Duodenal mucosa (tissue), 2 donors: Measurements from ENCODE around the gene FOXM1.

Experiments used
- H3K27ac ChIP-seq: one replicate; pipeline ENCODE4 v1.7.0; 2013; ENCODE audit warnings: low read depth, low read length
- H3K27me3 ChIP-seq, 2 donors: one replicate each; pipeline ENCODE4 v1.7.0; 2013; ENCODE audit warnings: low read length in 2 of 2, control low read depth in 1 of 2; ENCODE audit not compliant: insufficient read depth in 2 of 2, control insufficient read depth in 1 of 2
- H3K36me3 ChIP-seq, 2 donors: one replicate each; pipeline ENCODE4 v1.7.0; 2013; ENCODE audit warnings: low read length in 2 of 2, control low read depth in 1 of 2; ENCODE audit not compliant: insufficient read depth in 2 of 2, control insufficient read depth in 1 of 2
- H3K4me1 ChIP-seq, 2 donors: one replicate each; pipeline ENCODE4 v1.7.0; 2013; ENCODE audit warnings: low read length in 2 of 2, control low read depth in 1 of 2; ENCODE audit not compliant: insufficient read depth in 2 of 2, control insufficient read depth in 1 of 2
- H3K4me3 ChIP-seq, 2 donors: one replicate each; pipeline ENCODE4 v1.7.0; 2013; ENCODE audit warnings: low read length in 2 of 2, low read depth in 1 of 2
- H3K9ac ChIP-seq, 2 donors: one replicate each; pipeline ENCODE4 v1.7.0; 2013; ENCODE audit warnings: low read length in 2 of 2, low read depth in 1 of 2
- H3K9me3 ChIP-seq, 2 donors: one replicate each; pipeline ENCODE4 v1.7.0; 2013; ENCODE audit warnings: low read length in 2 of 2, control low read depth in 1 of 2; ENCODE audit not compliant: control insufficient read depth in 1 of 2

FOXM1 gene

GRCh38 chr12:2900642-2901041 is 23.7 kb upstream of the FOXM1 start:
- Histone ChIP-seq H3K36me3 (no peaks in the 10 kb centered on the region), H3K4me1 (no peaks in the 10 kb centered on the region), H3K9me3 (no peaks in the 10 kb centered on the region), H3K27ac (no peak overlapping the region), H3K9ac (no peak overlapping the region), H3K4me3 (no peak overlapping the region), H3K27me3 (no peaks in the 10 kb centered on the region)

DNA sequence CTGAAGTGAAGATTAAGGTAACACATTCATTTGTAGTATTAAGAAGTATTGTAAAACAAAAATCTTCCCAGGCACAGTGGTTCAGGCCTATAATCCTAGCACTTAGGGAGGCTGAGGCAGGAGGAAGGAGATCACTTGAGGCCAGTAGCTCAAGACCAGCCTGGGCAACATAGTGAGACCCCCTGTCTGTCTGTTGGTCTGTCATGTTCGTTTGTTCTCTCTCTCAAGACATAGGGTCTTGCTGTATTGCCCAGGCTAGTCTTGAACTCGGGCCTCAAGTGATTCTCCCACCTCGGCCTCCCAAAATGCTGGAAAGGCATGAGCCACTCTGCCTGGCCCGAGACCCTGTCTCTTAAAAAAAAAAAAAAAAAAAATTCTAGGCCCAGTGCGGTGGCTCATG is 20.4 kb upstream of the FOXM1 start:
- Histone ChIP-seq H3K27ac (no peak overlapping the region), H3K4me3 (no peak overlapping the region), H3K9me3 (no peaks in the 10 kb centered on the region), H3K36me3 (no peaks in the 10 kb centered on the region), H3K27me3 (no peaks in the 10 kb centered on the region), H3K4me1 (peaks cover 0 to 2% of the 10 kb centered on the region in 2 donors), H3K9ac (no peak overlapping the region)

DNA sequence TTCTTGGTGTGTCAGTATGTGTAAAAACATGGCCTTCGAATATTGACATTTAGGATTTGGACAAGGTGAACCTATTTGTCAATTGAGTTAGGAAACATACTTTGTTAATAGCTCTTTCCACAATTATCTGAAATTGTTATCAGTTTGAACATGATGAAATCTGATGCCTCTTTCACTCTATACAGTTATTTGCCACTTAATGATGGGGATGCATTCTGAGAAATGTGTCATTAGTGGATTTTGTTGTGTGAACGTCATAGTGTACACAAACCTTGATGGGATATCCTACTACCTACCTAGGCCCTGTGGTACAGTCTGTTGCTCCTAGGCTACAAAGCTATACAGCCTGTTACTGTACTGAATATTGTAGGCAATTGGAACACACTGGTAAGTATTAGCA is 18.5 kb upstream of the FOXM1 start:
- H3K36me3 ChIP-seq: no peaks in the 10 kb centered on the region
- no peak overlapping the region for H3K9ac ChIP-seq
- H3K4me1 ChIP-seq: peaks cover 0 to 2% of the 10 kb centered on the region in 2 donors
- no peak overlapping the region for H3K4me3 ChIP-seq
- H3K9me3 ChIP-seq: no peaks in the 10 kb centered on the region
- H3K27ac ChIP-seq: no peak overlapping the region
- H3K27me3 ChIP-seq: no peaks in the 10 kb centered on the region

- H3K27ac ChIP-seq: no peak overlapping the region
- no peak overlapping the region for H3K4me3 ChIP-seq
- peaks cover 0 to 6% of the 10 kb centered on the region in 2 donors for H3K4me1 ChIP-seq
- no peaks in the 10 kb centered on the region for H3K27me3 ChIP-seq
- no peaks in the 10 kb centered on the region for H3K9me3 ChIP-seq
- no peaks in the 10 kb centered on the region for H3K36me3 ChIP-seq
- no peak overlapping the region for H3K9ac ChIP-seq
These were observed 18.1 kb upstream of the FOXM1 start for GRCh38 chr12:2895051-2895451.

DNA sequence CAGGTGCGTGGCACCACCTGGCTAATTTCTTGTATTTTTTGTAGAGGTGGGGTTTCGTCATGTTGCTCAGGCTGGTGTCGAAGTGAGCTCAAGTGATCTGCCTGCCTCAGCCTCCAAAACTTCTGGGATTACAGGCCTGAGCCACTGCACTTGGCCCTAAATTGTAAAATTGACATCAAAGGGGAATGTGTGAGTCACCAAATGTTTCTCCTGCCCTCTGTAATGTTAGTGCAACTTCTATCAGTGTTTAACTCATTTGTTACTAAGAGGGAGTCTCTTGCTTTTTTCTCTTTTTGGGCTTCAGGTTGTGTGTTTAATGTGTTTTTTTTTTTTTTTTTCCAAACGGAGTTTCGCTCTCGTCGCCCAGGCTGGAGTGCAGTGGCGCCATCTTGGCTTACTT is 16.0 kb upstream of the FOXM1 start:
- Histone ChIP-seq H3K9me3 (no peaks in the 10 kb centered on the region), H3K36me3 (no peaks in the 10 kb centered on the region), H3K27me3 (no peaks in the 10 kb centered on the region), H3K4me1 (peaks cover 0 to 12% of the 10 kb centered on the region in 2 donors), H3K9ac (no peak overlapping the region), H3K4me3 (no peak overlapping the region), H3K27ac (no peak overlapping the region)

DNA sequence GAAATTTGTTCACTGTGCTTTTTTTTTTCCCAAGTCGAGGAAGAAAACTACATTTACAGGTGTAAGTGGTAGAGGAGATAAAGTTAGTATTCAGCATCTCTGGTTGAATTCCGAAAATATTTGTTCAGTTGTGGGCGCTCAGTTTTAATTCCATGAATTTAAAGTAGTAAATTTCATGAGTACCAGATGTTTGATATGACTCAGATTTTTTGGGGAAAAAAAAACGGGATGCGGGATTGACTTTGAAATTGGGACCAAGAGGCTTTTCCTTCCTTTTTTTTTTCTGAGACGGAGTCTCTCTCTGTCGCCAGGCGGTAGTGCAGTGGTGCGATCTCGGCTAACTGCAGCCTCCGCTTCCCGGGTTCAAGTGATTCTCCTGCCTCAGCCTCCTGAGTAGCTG is 15.3 kb upstream of the FOXM1 start:
- no peak overlapping the region for H3K4me3 ChIP-seq
- no peaks in the 10 kb centered on the region for H3K9me3 ChIP-seq
- H3K27me3 ChIP-seq: no peaks in the 10 kb centered on the region
- no peak overlapping the region for H3K9ac ChIP-seq
- peaks cover 0 to 12% of the 10 kb centered on the region in 2 donors for H3K4me1 ChIP-seq
- H3K36me3 ChIP-seq: no peaks in the 10 kb centered on the region
- H3K27ac ChIP-seq: no peak overlapping the region

- H3K9ac ChIP-seq: peak overlapping the region; percentile 70 to 86
- no peaks in the 10 kb centered on the region for H3K36me3 ChIP-seq
- no peaks in the 10 kb centered on the region for H3K27me3 ChIP-seq
- H3K9me3 ChIP-seq: no peaks in the 10 kb centered on the region
- peak overlapping the region; percentile 88 to 96 for H3K4me3 ChIP-seq
- H3K4me1 ChIP-seq: peaks cover 0 to 12% of the 10 kb centered on the region in 2 donors
- H3K27ac ChIP-seq: peak overlapping the region; percentile 86
These were observed 14.5 kb upstream of the FOXM1 start for GRCh38 chr12:2891240-2892053.

GRCh38 chr12:2890388-2891239 is 13.6 kb upstream of the FOXM1 start, which contains the start of gene TULP3:
Gene TULP3 (plus strand): TSS chr12:2890891. CDS start chr12:2890948, 57 bp downstream.
- Histone ChIP-seq H3K27me3 (no peaks in the 10 kb centered on the region), H3K9ac (peak within 1 kb of the TSS; percentile 70 to 86), H3K4me3 (peak within 1 kb of the TSS; percentile 88 to 96), H3K9me3 (no peaks in the 10 kb centered on the region), H3K27ac (peak within 1 kb of the TSS; percentile 86), H3K4me1 (peaks cover 0 to 12% of the 10 kb centered on the region in 2 donors), H3K36me3 (no peaks in the 10 kb centered on the region)

GRCh38 chr12:2890001-2890387 is 13.0 kb upstream of the FOXM1 start:
- H3K4me3 ChIP-seq: peak overlapping the region; percentile 88 to 96
- H3K9me3 ChIP-seq: no peaks in the 10 kb centered on the region
- no peak overlapping the region for H3K27ac ChIP-seq
- peak overlapping the region; percentile 70 to 81 for H3K9ac ChIP-seq
- H3K27me3 ChIP-seq: no peaks in the 10 kb centered on the region
- no peaks in the 10 kb centered on the region for H3K36me3 ChIP-seq
- H3K4me1 ChIP-seq: peaks cover 0 to 14% of the 10 kb centered on the region in 2 donors
